OCI-LY3 (cell line): ENCODE measurements around the gene VGLL3.

Experiments
- H2AFZ ChIP-seq: fragments of 200-600, 300-600 bp; shearing (Covaris generic); 2 replicates; pipeline ENCODE4 v1.6.0; 2014; ENCODE audit warnings: antibody characterized with exemption, low read depth, low read length
- H3K27ac ChIP-seq: fragments of 200-600, 300-600 bp; sonication (generic); 2 replicates; pipeline ENCODE4 v1.5.1; 2014; ENCODE audit warnings: mild to moderate bottlenecking, low read length, moderate library complexity, mixed read lengths
- H3K27me3 ChIP-seq: fragments of 200-600, 300-600 bp; sonication (generic); 2 replicates; pipeline ENCODE4 v1.6.1; 2014; ENCODE audit warnings: low read depth, low read length, mixed read lengths
- H3K36me3 ChIP-seq: fragments of 200-600, 300-600 bp; sonication (generic); replicated peaks from 2 replicates; pipeline ENCODE3; 2014; ENCODE audit warnings: low read depth, low read length, mixed read lengths
- H3K4me1 ChIP-seq: fragments of 300-600, 200-600 bp; sonication (generic); 2 replicates; pipeline ENCODE4 v1.6.1; 2014; ENCODE audit warnings: low read length, mixed read lengths
- H3K4me2 ChIP-seq: fragments of 200-600, 300-600 bp; sonication (generic); 2 replicates; pipeline ENCODE4 v1.6.1; 2014; ENCODE audit warnings: low read length, mixed read lengths
- H3K4me3 ChIP-seq: fragments of 300-600, 200-600 bp; sonication (generic); 2 replicates; pipeline ENCODE4 v1.5.1; 2014; ENCODE audit warnings: antibody characterized with exemption, mild to moderate bottlenecking, low read length, moderate library complexity
- H3K79me2 ChIP-seq: fragments of 300-600, 200-600 bp; shearing (Covaris generic); 2 replicates; pipeline ENCODE4 v1.6.1; 2014; ENCODE audit warnings: mild to moderate bottlenecking, low read length, mixed read lengths
- H3K9ac ChIP-seq: fragments of 300-600, 200-600 bp; shearing (Covaris generic); 2 replicates; pipeline ENCODE4 v1.6.0; 2014; ENCODE audit warnings: mild to moderate bottlenecking, low read length, moderate library complexity
- H3K9me3 ChIP-seq: fragments of 200-600, 300-600 bp; shearing (Covaris generic); 2 replicates; pipeline ENCODE4 v1.6.1; 2014; ENCODE audit warnings: low read length, mixed read lengths; ENCODE audit not compliant: insufficient read depth
- H4K20me1 ChIP-seq: fragments of 200-600, 300-600 bp; sonication (generic); 2 replicates; pipeline ENCODE4 v1.6.1; 2016; ENCODE audit warnings: low read length, mixed read lengths; ENCODE audit not compliant: insufficient read depth
- CTCF ChIP-seq: fragments of 200-600, 300-600 bp; sonication (generic); IDR thresholded peaks from 2 replicates; pipeline ENCODE4 v1.5.1; 2014; ENCODE audit warnings: antibody characterized with exemption, low read length, low read depth
- EZH2phosphoT487 ChIP-seq: fragments of 200-600 bp; shearing (Covaris generic); IDR thresholded peaks from 2 replicates; pipeline ENCODE4 v1.6.1; 2018; ENCODE audit warnings: antibody characterized with exemption, mixed run types, low read depth

The VGLL3 gene

GRCh38 chr3:86954747-86955146 lies 36.2 kb downstream of the VGLL3 start:
- TF ChIP-seq CTCF: no peak
- TF ChIP-seq EZH2phosphoT487: no peak
- Histone ChIP-seq H3K4me1 (no peaks in the 10 kb centered on the region), H3K79me2 (no peaks in the 10 kb centered on the region), H3K9ac (no peak overlapping the region), H3K27me3 (no peaks in the 10 kb centered on the region), H3K4me2 (no peak overlapping the region), H3K27ac (no peak overlapping the region), H3K4me3 (no peak overlapping the region), H2AFZ (no peak overlapping the region), H3K36me3 (no peaks in the 10 kb centered on the region), H4K20me1 (no peaks in the 10 kb centered on the region), H3K9me3 (no peaks in the 10 kb centered on the region)

GRCh38 chr3:86954226-86954625 lies 36.7 kb downstream of the VGLL3 start:
- Histone ChIP-seq H3K4me2 (no peak overlapping the region), H2AFZ (no peak overlapping the region), H3K27me3 (no peaks in the 10 kb centered on the region), H3K9ac (no peak overlapping the region), H3K9me3 (no peaks in the 10 kb centered on the region), H3K36me3 (no peaks in the 10 kb centered on the region), H4K20me1 (no peaks in the 10 kb centered on the region), H3K4me1 (no peaks in the 10 kb centered on the region), H3K79me2 (no peaks in the 10 kb centered on the region), H3K27ac (no peak overlapping the region), H3K4me3 (no peak overlapping the region)
- no peak for TF ChIP-seq CTCF
- TF ChIP-seq EZH2phosphoT487: no peak

- no peak overlapping the region for H3K4me2 ChIP-seq
- H4K20me1 ChIP-seq: no peaks in the 10 kb centered on the region
- no peak overlapping the region for H3K9ac ChIP-seq
- no peak overlapping the region for H3K27ac ChIP-seq
- H3K9me3 ChIP-seq: no peaks in the 10 kb centered on the region
- no peaks in the 10 kb centered on the region for H3K4me1 ChIP-seq
- TF ChIP-seq EZH2phosphoT487: no peak
- TF ChIP-seq CTCF: no peak
- H3K79me2 ChIP-seq: no peaks in the 10 kb centered on the region
- H2AFZ ChIP-seq: no peak overlapping the region
- H3K36me3 ChIP-seq: no peaks in the 10 kb centered on the region
- no peaks in the 10 kb centered on the region for H3K27me3 ChIP-seq
- H3K4me3 ChIP-seq: no peak overlapping the region
Measured at GRCh38 chr3:86951322-86951721, 39.6 kb downstream of the VGLL3 start.

GRCh38 chr3:86950717-86951116 lies 40.2 kb downstream of the VGLL3 start:
- Histone ChIP-seq H3K36me3 (no peaks in the 10 kb centered on the region), H3K27me3 (no peaks in the 10 kb centered on the region), H3K4me2 (no peak overlapping the region), H3K9me3 (no peaks in the 10 kb centered on the region), H2AFZ (no peak overlapping the region), H4K20me1 (no peaks in the 10 kb centered on the region), H3K79me2 (no peaks in the 10 kb centered on the region), H3K4me1 (no peaks in the 10 kb centered on the region), H3K9ac (no peak overlapping the region), H3K4me3 (no peak overlapping the region), H3K27ac (no peak overlapping the region)
- TF ChIP-seq EZH2phosphoT487 (no peak), CTCF (no peak)
